HepG2 (cell line): ENCODE measurements around the gene NDRG2. TPM values are rescaled to one million over a fixed set of nuclear protein-coding genes. Genes with fewer than 3 reads are reported as not detected.

Experiments used
- ATAC-seq: fragments of 200-7000 bp; cut with Tn5 transposase; 3 replicates; pipeline ENCODE4 v1.9.1; 2020; ENCODE audit warnings: mild to moderate bottlenecking, moderate library complexity
- BruUV-seq: library from RNA; stranded (reverse); fragments of 400-500 nt; replicated peaks from 2 replicates; lab custom pipeline; 2021; lab: Mats Ljungman, UMichigan
- CTCF ChIA-PET: fragments of 300-600 bp; formaldehyde crosslinking; extraction: SDS; loops from one replicate; lab custom pipeline; 2021; ENCODE audit warnings: low total read pairs, inconsistent platforms, low intra/inter-chr PET ratio; lab: Yijun Ruan, JAX
- POLR2A ChIA-PET: fragments of 350-600 bp; sonication (Branson Sonifier 250); formaldehyde crosslinking; loops from one replicate; lab custom pipeline; 2020; ENCODE audit warnings: antibody characterized with exemption, inconsistent platforms; lab: Yijun Ruan, JAX
- DNase-seq: peaks from one replicate; pipeline ENCODE4 v3.0.0-alpha.2; 2015; ENCODE audit warnings: low spot score
- FAIRE-seq: peaks from 3 replicates; lab custom pipeline; 2011; peaks lifted over from hg19 to GRCh38; lab: Jason Lieb, UNC
- H2AFZ ChIP-seq: one replicate; pipeline ENCODE4 v1.6.1; 2011; ENCODE audit warnings: low read length, inconsistent platforms
- H3K27ac ChIP-seq: fragments of 300-600 bp; 3 replicates; pipeline ENCODE4 v1.8.0; 2011; ENCODE audit warnings: mixed run types, mild to moderate bottlenecking, mixed read lengths, low read length, inconsistent platforms; ENCODE audit not compliant: insufficient read depth; ENCODE audit errors: extremely low read length
- H3K27me3 ChIP-seq, 2 experiments: fragments of 200-600 bp in 1 of 2; 2 replicates in 1 of 2; 3 replicates in 1 of 2; pipeline versions ENCODE4 v1.6.0 to v1.8.0; 2011; ENCODE audit warnings: low read length in 2 of 2, mild to moderate bottlenecking in 2 of 2, moderate library complexity in 2 of 2, inconsistent platforms in 1 of 2; ENCODE audit not compliant: insufficient read depth in 2 of 2, control insufficient read depth in 1 of 2
- H3K36me3 ChIP-seq, 2 experiments: fragments of 200-600 bp in 1 of 2; replicated peaks in 1 of 2; 2 replicates in 1 of 2; 3 replicates in 1 of 2; pipeline versions ENCODE4 v1.5.1 to v1.8.0; 2011; ENCODE audit warnings: low read length in 2 of 2, inconsistent platforms in 1 of 2; ENCODE audit not compliant: insufficient read depth in 2 of 2, control insufficient read depth in 1 of 2
- H3K4me1 ChIP-seq: 2 replicates; pipeline ENCODE4 v1.5.1; 2012; ENCODE audit warnings: low read length, inconsistent platforms; ENCODE audit not compliant: insufficient read depth
- H3K4me2 ChIP-seq: 2 replicates; pipeline ENCODE4 v1.6.0; 2011; ENCODE audit warnings: low read depth, low read length, inconsistent platforms
- H3K4me3 ChIP-seq, 3 experiments: fragments of 200-600 bp in 1 of 3; sonication (generic), shearing (Covaris generic) in 1 of 3; replicated peaks in 1 of 3; 2 replicates each; pipeline ENCODE4 v1.5.1; 2011 to 2016; ENCODE audit warnings: low read length in 3 of 3, inconsistent platforms in 2 of 3, low read depth in 2 of 3, mild to moderate bottlenecking in 2 of 3, control low read depth in 1 of 3, mixed read lengths in 1 of 3; ENCODE audit not compliant: insufficient read depth in 1 of 3
- H3K79me2 ChIP-seq: one replicate; pipeline ENCODE4 v1.6.1; 2011; ENCODE audit warnings: low read length, inconsistent platforms; ENCODE audit not compliant: insufficient read depth
- H3K9ac ChIP-seq: 2 replicates; pipeline ENCODE4 v1.6.0; 2011; ENCODE audit warnings: mild to moderate bottlenecking, low read depth, low read length, inconsistent platforms; ENCODE audit not compliant: insufficient read depth
- H3K9me3 ChIP-seq: 2 replicates; pipeline ENCODE4 v1.5.1; 2012; ENCODE audit warnings: mild to moderate bottlenecking, low read length
- H4K20me1 ChIP-seq: 2 replicates; pipeline ENCODE4 v1.6.0; 2011; ENCODE audit warnings: inconsistent platforms, mild to moderate bottlenecking, low read length, moderate library complexity; ENCODE audit not compliant: insufficient read depth
- EP300 ChIP-seq, 3 experiments: sonication (generic) in 1 of 3; formaldehyde crosslinking in 1 of 3; IDR thresholded peaks; 2 replicates each; pipeline versions ENCODE4 v1.5.1 to v1.6.1; 2011 to 2020; ENCODE audit warnings: low read depth in 2 of 3, low read length in 2 of 3, borderline replicate concordance in 1 of 3, improper control_type of control experiment in 1 of 3, mild to moderate bottlenecking in 1 of 3, missing genetic modification reagents in 1 of 3, moderate library complexity in 1 of 3
- FOSL2 ChIP-seq: sonication (generic); formaldehyde crosslinking; IDR thresholded peaks from 2 replicates; pipeline ENCODE4 v1.4.0; 2020; ENCODE audit warnings: missing genetic modification reagents
- KLF13 ChIP-seq: sonication (generic); formaldehyde crosslinking; IDR thresholded peaks from 2 replicates; pipeline ENCODE4 v1.4.0; 2020; ENCODE audit warnings: mild to moderate bottlenecking, missing genetic modification reagents
- MATR3 ChIP-seq: sonication (generic); formaldehyde crosslinking; IDR thresholded peaks from 2 replicates; pipeline ENCODE4 v1.4.0; 2020; ENCODE audit warnings: missing genetic modification reagents
- NCOA2 ChIP-seq: sonication (generic); formaldehyde crosslinking; IDR thresholded peaks from 2 replicates; pipeline ENCODE4 v1.8.0; 2022; ENCODE audit warnings: inconsistent platforms
- PAXIP1 ChIP-seq: sonication (generic); formaldehyde crosslinking; conservative IDR thresholded peaks from 2 replicates; pipeline ENCODE4 v1.4.0; 2020; ENCODE audit warnings: mild to moderate bottlenecking, missing genetic modification reagents, moderate library complexity
- XRCC5 ChIP-seq: fragments of 200-400 bp; formaldehyde crosslinking; optimal IDR thresholded peaks from 2 replicates; pipeline ENCODE3; 2017; ENCODE audit warnings: mild to moderate bottlenecking, low read length
- ZBTB7A ChIP-seq: sonication (generic); formaldehyde crosslinking; IDR thresholded peaks from 2 replicates; pipeline ENCODE4 v1.8.0; 2022; ENCODE audit warnings: mild to moderate bottlenecking, missing genetic modification reagents
- ZNF121 ChIP-seq: sonication (generic); formaldehyde crosslinking; IDR thresholded peaks from 2 replicates; pipeline ENCODE4 v1.5.0; 2020; ENCODE audit warnings: mild to moderate bottlenecking, missing genetic modification reagents
- ZNF281 ChIP-seq: sonication (generic); formaldehyde crosslinking; IDR thresholded peaks from 2 replicates; pipeline ENCODE4 v1.4.0; 2020; ENCODE audit warnings: missing genetic modification reagents, borderline replicate concordance
- WGBS: methylation state at CpG from one replicate; pipeline ENCODE4 v1.1.6; 2017; ENCODE audit warnings: low lambda C conversion rate; 5-methylcytosine and 5-hydroxymethylcytosine counted together
- in situ Hi-C: cut with HindIII; loops from 2 replicates; pipeline ENCODE4 v1.10.0; 2017; ENCODE audit warnings: low pct_unique_long_range_greater_than_20kb; ENCODE audit not compliant: extremely low pct_ligation_motif_present
- intact Hi-C: fragments of 100-400 bp; cut with micrococcal nuclease; formaldehyde crosslinking; loops from one replicate; pipeline ENCODE4 v1.10.0; 2022; ENCODE audit not compliant: unreplicated experiment
- polyA plus RNA-seq, 8 experiments: library from polyadenylated mRNA; depleted of rRNA in 3 of 8; stranded (reverse) in 7 of 8; unstranded in 1 of 8; fragments of >200 nt; fragmentation: Illumina TruSeq in 4 of 8; extraction: Trizol in 4 of 8; gene quantifications; 2 replicates each; pipeline versions ENCODE4 v1.2.1 to v1.2.3, GENCODE V29; 2011 to 2016; ENCODE audit warnings: low read depth in 4 of 8, missing spikeins in 1 of 8, mixed read lengths in 1 of 8; ENCODE audit not compliant: insufficient read depth in 1 of 8
- total RNA-seq, 5 experiments: library from RNA; depleted of rRNA; stranded (reverse); fragments of >200 nt; fragmentation: Illumina TruSeq; extraction: Trizol; gene quantifications; 2 replicates each; pipeline ENCODE4 v1.2.3, GENCODE V29; 2016; ENCODE audit warnings: low read depth in 1 of 5

The NDRG2 gene
- total and polyA plus RNA-seq, 2 of the 13 experiments (the other 11 are each of a cell fraction or from before 2014, with no cell fraction given) = 27.2 to 189 TPM

DNA sequence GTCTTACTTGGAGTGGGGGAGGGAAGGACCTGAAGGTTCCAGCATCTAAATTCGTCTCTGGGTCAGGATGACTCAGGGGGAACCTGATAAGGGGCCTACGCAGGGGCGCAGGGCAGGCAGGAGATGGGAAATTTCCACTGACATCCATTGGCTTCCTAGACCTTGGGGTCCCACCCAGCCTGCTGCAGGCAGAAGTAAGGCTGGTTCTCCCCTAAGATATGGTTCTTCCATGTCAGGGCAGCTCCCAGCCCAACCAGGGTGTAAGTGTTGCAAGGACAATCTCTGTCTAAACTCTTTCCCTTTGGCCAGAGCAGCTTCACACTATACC is 2.1 kb upstream of the NDRG2 start:
- no peak overlapping the region for H2AFZ ChIP-seq
- H4K20me1 ChIP-seq = no peaks in the 10 kb centered on the region
- H3K4me3 ChIP-seq = no peak overlapping the region
- intact Hi-C loops (no loop called here), in situ Hi-C loops (no loop called here)
- no peak for DNase-seq
- 0 out of 2 replicates have a peak, but pooled peaks have one; percentile 16 for TF ChIP-seq PAXIP1 (CRISPR knock-in tag)
- peak; percentile 78 for TF ChIP-seq FOSL2 (CRISPR knock-in tag)
- peak; percentile 26 for TF ChIP-seq XRCC5
- no peak for TF ChIP-seq MATR3
- TF ChIP-seq ZNF281 (CRISPR knock-in tag) = peak; percentile 36; the same call in 1 of the 2 replicates
- TF ChIP-seq KLF13 (CRISPR knock-in tag) = no peak
- 0 out of 2 replicates have a peak, but pooled peaks have one; percentile 26 for TF ChIP-seq ZBTB7A (CRISPR knock-in tag)
- no peak for TF ChIP-seq ZNF121
- peak; percentile 33; the same call in 1 of the 2 replicates for TF ChIP-seq NCOA2 (CRISPR knock-in tag)
- TF ChIP-seq EP300 (IDR thresholded peaks at IDR 0.05; ENCODE audit: low read depth in 2 of 2, low read length in 2 of 2) = peak in 1 of 2 experiments; percentile 34; a peak in 1 of 4 replicates
- no peak for TF ChIP-seq EP300 (CRISPR knock-in tag; IDR thresholded peaks at IDR 0.05; ENCODE audit: borderline replicate concordance)
- CTCF ChIA-PET = no interaction called here
- no peak overlapping the region for H3K27ac ChIP-seq
- peaks cover 50% of the 10 kb centered on the region for H3K4me1 ChIP-seq
- H3K27me3 ChIP-seq = no peaks in the 10 kb centered on the region; a peak in 2 of 5 replicates
- H3K79me2 ChIP-seq = peaks cover 13% of the 10 kb centered on the region
- FAIRE-seq = no peak
- no peak overlapping the region for H3K9ac ChIP-seq
- H3K9me3 ChIP-seq = no peaks in the 10 kb centered on the region
- WGBS = 24% methylated on average over 3 of the region's 3 CpGs
- BruUV-seq = no TSS peak
- no peak for ATAC-seq
- H3K4me2 ChIP-seq = peak overlapping the region; percentile 14; the same call in 1 of the 2 replicates
- H3K36me3 ChIP-seq = peaks cover 1 to 3% of the 10 kb centered on the region in 2 experiments; a peak in 3 of 5 replicates
- POLR2A ChIA-PET = interaction anchor here (1.1 to 1.9 kb wide), 3 partner anchors 29 to 43 kb away, joined by 4 to 7 read pairs (median 6); partner anchors contain the start of gene ARHGEF40
